Hematopoietic multipotent progenitor cell treated with erythropoietin and hydrocortisone succinate and interleukin-3 and kit ligand, for 17 days (in vitro differentiated cells): Measurements from ENCODE around the gene SNX6.
"Not testable (repeated sequence)": the region's sequence is repeated elsewhere in the genome, so short reads cannot be mapped to it uniquely, and the experiment has no call there.

Experiments used
- DNase-seq: peaks from one replicate; pipeline ENCODE4 v3.0.0-alpha.2; 2015; ENCODE audit warnings: low spot score

SNX6 gene

GRCh38 chr14:34634360-34634771, 4.4 kb upstream of the SNX6 start:
- DNase-seq = not testable (repeated sequence)

- no peak for DNase-seq
Observed at GRCh38 chr14:34633742-34634141, 3.8 kb upstream of the SNX6 start.

GRCh38 chr14:34632411-34632978, 2.5 kb upstream of the SNX6 start:
- DNase-seq = no peak

- no peak for DNase-seq
Observed at GRCh38 chr14:34629344-34629656, 648 bp downstream of the SNX6 start.

- no peak for DNase-seq
Observed at GRCh38 chr14:34628681-34629135, 1.2 kb downstream of the SNX6 start.

- no peak for DNase-seq
Observed at GRCh38 chr14:34623506-34623905, 6.4 kb downstream of the SNX6 start.

- DNase-seq = no peak
Observed at GRCh38 chr14:34620839-34621238, 9.1 kb downstream of the SNX6 start.

GRCh38 chr14:34620115-34620514, 9.8 kb downstream of the SNX6 start:
- no peak for DNase-seq

GRCh38 chr14:34619471-34619870, 10.5 kb downstream of the SNX6 start:
- DNase-seq = no peak

GRCh38 chr14:34616360-34616759, 13.6 kb downstream of the SNX6 start:
- DNase-seq = no peak

GRCh38 chr14:34615507-34615906, 14.4 kb downstream of the SNX6 start:
- DNase-seq = no peak

- DNase-seq = no peak
Observed at GRCh38 chr14:34614638-34615037, 15.3 kb downstream of the SNX6 start.

GRCh38 chr14:34610101-34610500, 19.8 kb downstream of the SNX6 start:
- no peak for DNase-seq

GRCh38 chr14:34605461-34605860, 24.5 kb downstream of the SNX6 start:
- no peak for DNase-seq

GRCh38 chr14:34604995-34605394, 25.0 kb downstream of the SNX6 start:
- DNase-seq = no peak

- no peak for DNase-seq
Observed at GRCh38 chr14:34596891-34597290, 33.1 kb downstream of the SNX6 start.

GRCh38 chr14:34593740-34594375, 36.1 kb downstream of the SNX6 start:
- no peak for DNase-seq

- no peak for DNase-seq
Observed at GRCh38 chr14:34592623-34593022, 37.3 kb downstream of the SNX6 start.

GRCh38 chr14:34583525-34583924, 46.4 kb downstream of the SNX6 start:
- DNase-seq = no peak

- DNase-seq = peak; percentile 15
Observed at GRCh38 chr14:34582117-34582680, 47.7 kb downstream of the SNX6 start.

GRCh38 chr14:34580381-34580780, 49.6 kb downstream of the SNX6 start:
- DNase-seq = no peak

GRCh38 chr14:34571771-34572170, 58.2 kb downstream of the SNX6 start:
- DNase-seq = no peak

GRCh38 chr14:34569750-34570149, 60.2 kb downstream of the SNX6 start:
- no peak for DNase-seq

- no peak for DNase-seq
Observed at GRCh38 chr14:34568803-34569202, 61.1 kb downstream of the SNX6 start.
